Panc1 (cell line): ENCODE results near the gene ARL14EPL.

Experiments
- TF ChIP-seq, protein P1 (sequence below): fragments of 450-650 bp; IDR thresholded peaks from 2 replicates; pipeline ENCODE4 v1.5.1; 2017; ENCODE audit warnings: mild to moderate bottlenecking
- TF ChIP-seq, protein P2 (sequence below), 2 experiments: IDR thresholded peaks; 2 replicates each; pipeline ENCODE4 v1.6.1; 2011 to 2012; ENCODE audit warnings: low read depth in 2 of 2, control low read depth in 1 of 2, low read length in 1 of 2, mild to moderate bottlenecking in 1 of 2, moderate library complexity in 1 of 2; ENCODE audit not compliant: insufficient read depth in 1 of 2

DNA sequence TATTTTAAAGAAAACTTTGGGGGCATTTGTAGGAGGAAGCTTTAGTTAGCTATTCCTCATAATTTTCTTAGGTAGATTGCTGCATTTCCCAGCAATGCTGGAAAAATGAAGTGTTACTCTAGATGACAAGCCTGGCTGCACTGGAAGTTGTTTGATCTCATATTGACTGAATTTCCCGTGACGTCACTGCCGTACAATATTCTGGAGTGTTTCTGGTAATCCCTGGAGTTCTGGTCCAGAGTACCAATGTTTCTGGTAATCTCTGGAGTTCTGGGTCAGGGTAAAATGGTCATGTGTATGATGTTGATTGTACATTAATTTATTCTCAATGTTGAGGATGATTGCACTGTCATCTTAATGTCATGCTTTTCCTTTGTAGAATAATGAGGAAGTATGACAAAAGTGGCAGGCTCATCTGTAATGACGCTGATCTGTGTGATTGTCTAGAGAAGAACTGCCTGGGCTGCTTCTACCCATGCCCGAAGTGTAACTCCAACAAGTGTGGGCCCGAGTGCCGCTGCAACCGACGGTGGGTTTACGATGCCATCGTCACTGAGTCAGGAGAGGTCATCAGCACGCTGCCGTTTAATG, 26.2 kb downstream of the ARL14EPL start:
- TF ChIP-seq, protein P1, sequence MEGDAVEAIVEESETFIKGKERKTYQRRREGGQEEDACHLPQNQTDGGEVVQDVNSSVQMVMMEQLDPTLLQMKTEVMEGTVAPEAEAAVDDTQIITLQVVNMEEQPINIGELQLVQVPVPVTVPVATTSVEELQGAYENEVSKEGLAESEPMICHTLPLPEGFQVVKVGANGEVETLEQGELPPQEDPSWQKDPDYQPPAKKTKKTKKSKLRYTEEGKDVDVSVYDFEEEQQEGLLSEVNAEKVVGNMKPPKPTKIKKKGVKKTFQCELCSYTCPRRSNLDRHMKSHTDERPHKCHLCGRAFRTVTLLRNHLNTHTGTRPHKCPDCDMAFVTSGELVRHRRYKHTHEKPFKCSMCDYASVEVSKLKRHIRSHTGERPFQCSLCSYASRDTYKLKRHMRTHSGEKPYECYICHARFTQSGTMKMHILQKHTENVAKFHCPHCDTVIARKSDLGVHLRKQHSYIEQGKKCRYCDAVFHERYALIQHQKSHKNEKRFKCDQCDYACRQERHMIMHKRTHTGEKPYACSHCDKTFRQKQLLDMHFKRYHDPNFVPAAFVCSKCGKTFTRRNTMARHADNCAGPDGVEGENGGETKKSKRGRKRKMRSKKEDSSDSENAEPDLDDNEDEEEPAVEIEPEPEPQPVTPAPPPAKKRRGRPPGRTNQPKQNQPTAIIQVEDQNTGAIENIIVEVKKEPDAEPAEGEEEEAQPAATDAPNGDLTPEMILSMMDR: no peak
- TF ChIP-seq, protein P2, sequence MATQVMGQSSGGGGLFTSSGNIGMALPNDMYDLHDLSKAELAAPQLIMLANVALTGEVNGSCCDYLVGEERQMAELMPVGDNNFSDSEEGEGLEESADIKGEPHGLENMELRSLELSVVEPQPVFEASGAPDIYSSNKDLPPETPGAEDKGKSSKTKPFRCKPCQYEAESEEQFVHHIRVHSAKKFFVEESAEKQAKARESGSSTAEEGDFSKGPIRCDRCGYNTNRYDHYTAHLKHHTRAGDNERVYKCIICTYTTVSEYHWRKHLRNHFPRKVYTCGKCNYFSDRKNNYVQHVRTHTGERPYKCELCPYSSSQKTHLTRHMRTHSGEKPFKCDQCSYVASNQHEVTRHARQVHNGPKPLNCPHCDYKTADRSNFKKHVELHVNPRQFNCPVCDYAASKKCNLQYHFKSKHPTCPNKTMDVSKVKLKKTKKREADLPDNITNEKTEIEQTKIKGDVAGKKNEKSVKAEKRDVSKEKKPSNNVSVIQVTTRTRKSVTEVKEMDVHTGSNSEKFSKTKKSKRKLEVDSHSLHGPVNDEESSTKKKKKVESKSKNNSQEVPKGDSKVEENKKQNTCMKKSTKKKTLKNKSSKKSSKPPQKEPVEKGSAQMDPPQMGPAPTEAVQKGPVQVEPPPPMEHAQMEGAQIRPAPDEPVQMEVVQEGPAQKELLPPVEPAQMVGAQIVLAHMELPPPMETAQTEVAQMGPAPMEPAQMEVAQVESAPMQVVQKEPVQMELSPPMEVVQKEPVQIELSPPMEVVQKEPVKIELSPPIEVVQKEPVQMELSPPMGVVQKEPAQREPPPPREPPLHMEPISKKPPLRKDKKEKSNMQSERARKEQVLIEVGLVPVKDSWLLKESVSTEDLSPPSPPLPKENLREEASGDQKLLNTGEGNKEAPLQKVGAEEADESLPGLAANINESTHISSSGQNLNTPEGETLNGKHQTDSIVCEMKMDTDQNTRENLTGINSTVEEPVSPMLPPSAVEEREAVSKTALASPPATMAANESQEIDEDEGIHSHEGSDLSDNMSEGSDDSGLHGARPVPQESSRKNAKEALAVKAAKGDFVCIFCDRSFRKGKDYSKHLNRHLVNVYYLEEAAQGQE (IDR thresholded peaks at IDR 0.05; ENCODE audit: insufficient read depth in 1 of 2, low read depth in 2 of 2, low read length in 1 of 2): no peak
